NCI-H460 (cell line): ENCODE results near the gene PALD1. TPM values are rescaled to one million over a fixed set of nuclear protein-coding genes. Genes with fewer than 3 reads are reported as not detected.

Experiments used
- DNase-seq: peaks from one replicate; pipeline ENCODE4 v3.0.0-alpha.2; 2016; ENCODE audit warnings: low read depth; ENCODE audit errors: extremely low read depth
- polyA plus RNA-seq: library from polyadenylated mRNA; depleted of rRNA; stranded (reverse); fragments of >200 nt; gene quantifications from 2 replicates; pipeline ENCODE4 v1.2.3, GENCODE V29; 2014; cell fraction: nucleus; rRNA removed
- total RNA-seq: library from RNA; depleted of rRNA; stranded (reverse); fragments of >200 nt; shearing (Covaris generic); gene quantifications from 2 replicates; pipeline ENCODE4 v1.2.3, GENCODE V29; 2014; rRNA removed

The PALD1 gene
- total RNA-seq, result 6.2 and 6.6 TPM in 2 replicates
- 12.6 and 25.3 TPM in 2 replicates for polyA plus RNA-seq

DNA sequence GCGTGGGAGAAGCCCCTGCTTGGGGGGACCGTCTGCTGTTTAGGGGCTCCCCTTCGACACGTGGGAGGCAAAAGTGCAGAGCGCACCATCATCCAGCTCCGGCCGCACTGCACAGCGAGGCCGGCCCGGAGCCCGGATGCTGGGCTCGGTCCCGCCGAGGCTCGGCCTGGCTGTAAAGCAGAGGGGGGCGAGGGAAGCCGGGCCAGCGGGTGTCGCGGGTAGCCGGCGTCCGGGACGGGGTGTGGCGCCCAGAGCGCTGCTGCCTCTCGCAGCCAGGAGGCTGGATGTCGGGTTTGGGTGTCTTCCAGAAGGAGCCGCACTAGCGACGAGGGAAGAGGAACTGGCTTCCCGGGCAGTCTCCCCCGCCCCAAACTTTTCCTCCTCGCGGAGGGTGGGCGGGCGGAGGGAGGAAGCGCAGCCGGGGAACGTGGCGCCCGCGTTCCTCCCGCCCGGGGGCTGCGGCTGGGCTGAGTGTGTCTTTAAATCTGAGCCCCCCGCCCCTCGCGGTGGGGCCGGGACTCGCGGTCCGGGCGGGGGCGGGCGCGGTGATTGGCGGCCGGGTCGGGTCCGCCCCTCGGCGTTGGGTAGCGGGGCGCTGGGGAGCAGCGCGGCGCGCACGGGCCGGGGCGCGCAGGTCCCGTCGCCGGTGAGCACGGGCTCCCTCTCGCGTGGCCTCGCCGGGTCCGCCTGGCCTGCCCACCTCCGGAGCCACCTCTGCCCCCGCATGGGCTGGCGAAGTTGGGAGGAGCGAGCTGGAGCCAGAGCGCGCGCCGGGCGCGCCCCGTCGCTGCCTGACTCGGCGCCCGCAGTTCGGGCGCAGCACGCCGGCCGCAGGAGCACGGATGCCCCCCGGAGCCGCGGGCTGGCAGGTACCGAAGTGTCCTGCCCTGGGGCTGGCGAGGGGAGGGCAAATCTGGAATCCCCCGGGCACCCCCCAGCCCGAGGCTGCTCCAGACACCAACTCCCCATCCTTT lies at the start of gene PALD1:
Gene PALD1, plus strand, starts transcription at position 577 of the 974 bp plus-strand sequence. CDS start 47,185 bp downstream, outside the sequence.
- DNase-seq, result peak; percentile 48

DNA sequence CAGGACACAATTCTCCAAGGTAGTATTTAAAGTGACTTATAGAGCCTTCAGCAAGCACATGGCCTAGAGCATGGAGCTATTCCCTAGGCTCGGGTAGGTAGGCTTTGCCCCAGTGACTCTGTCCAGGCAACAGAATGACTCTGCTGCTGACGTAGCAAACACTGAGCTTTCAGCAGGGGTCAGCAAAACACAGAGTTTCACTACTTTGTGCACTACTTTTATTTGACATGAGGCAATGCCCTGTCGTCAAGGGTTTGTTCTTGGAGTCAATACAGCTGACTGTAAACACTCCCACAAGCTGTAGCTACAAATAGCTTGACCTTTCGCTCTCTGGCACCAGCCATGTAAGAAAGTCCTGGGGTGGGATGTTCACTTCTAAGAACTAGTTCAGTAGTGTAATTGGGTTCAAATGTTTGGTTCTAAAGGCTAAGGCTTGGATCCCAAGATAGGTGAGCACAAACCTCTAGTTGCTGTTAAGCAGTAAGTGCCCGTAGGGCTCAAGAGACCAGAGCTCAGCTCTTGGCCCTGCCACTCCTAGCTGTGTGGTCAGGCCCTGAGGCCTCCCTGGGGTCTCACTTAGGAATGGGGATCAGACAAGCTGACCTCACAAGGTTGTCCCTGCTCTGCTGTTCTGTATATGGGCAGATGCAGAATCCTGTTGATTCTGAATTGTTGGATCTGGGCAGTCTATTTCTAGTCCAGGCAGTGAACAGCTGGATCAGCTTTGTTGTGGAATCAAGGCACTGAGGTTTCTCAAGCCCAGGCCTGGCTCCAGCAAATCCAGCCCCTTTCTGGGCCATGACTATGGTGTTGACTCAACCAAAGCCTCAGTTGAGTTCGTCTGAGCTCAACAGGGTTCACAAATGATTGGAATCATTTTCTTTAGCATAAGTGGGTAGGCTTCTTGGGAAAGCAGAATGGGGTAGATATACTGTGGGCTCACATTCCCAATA lies 47.8 kb upstream of the PALD1 start:
- no peak for DNase-seq

DNA sequence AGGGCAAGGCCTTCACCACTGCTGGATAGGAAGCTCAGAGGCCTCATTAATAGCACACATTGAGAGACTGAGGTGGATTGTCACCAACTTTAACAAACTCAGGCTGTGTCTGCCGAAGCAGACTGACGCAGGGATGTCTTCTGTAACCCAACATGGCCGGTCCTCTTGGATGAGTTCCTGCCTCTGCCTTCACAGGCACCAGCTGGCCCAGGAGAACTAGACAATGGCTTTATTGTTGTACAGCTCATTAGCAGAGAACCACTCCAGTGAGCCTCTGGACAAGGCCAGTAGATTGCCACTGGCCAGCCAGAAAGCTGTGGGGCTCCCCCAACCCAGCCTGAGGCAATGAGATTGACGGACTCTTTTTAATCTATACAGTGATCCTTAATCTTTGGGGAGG lies 46.5 kb upstream of the PALD1 start:
- DNase-seq, result no peak

DNA sequence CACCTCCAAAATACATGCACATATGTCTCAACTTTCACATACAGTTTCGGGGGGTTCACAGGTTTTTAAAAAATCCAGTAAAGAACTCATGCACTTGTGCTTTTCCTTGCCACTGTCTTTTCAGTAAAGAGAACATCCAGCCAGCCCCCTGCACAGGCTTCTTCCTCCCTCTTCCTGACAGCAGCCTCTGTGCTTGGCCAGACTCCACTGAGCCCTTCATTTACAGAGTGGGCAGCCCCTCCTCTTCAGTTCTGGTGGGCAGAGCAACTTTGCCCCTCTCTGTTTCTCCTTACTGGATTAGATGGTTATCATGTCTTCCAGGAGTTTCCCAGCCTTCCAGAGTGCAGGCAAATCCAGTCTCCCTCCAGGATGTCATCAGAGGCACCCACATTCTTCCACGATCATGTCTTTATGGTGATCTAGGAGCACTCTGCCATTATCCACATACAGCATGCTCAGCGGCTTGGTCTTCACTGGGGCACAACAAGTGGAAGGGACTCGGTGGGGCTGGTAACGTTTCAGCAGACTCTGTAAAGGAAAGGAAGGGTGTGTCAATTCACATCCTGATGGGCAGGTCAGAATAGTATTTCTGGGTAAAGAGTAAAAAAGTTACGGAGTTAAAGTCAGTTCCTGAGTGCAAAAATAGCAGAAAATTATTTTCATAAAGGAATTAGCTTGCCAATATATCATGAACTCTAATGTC lies 45.9 kb upstream of the PALD1 start:
- DNase-seq, result no peak

DNA sequence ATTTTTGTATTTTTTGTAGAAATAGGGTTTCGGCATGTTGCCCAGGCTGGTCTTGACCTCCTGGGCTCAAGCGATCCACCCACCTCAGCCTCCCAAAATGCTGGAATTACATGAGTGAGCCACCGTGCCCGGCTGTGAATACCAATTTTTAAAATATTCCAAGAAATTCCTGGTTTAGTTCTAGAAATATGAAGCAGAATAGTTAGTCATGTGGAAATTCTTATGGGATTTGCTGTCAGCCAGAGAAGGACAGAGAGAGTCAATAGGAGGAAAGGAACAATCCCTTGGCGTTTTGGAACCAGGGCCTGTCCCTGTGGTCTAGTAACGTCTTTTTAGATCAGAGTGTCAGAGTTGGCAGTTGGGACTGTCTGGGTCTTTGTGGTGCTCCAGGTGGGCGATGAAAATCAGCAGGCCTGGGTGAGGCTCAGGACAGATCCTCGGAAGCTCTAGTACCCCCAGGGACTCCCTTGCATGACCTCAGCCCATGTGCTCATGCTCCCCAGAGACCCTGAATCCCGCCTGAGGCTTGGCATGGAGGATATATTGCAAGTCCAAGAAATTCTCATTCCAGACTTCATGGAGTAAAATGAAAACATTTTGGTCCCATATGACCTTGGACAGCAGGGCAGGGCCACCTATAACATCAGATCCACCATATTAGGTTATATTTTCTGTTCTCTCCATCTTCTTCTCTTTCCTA lies 44.8 kb upstream of the PALD1 start:
- no peak for DNase-seq

DNA sequence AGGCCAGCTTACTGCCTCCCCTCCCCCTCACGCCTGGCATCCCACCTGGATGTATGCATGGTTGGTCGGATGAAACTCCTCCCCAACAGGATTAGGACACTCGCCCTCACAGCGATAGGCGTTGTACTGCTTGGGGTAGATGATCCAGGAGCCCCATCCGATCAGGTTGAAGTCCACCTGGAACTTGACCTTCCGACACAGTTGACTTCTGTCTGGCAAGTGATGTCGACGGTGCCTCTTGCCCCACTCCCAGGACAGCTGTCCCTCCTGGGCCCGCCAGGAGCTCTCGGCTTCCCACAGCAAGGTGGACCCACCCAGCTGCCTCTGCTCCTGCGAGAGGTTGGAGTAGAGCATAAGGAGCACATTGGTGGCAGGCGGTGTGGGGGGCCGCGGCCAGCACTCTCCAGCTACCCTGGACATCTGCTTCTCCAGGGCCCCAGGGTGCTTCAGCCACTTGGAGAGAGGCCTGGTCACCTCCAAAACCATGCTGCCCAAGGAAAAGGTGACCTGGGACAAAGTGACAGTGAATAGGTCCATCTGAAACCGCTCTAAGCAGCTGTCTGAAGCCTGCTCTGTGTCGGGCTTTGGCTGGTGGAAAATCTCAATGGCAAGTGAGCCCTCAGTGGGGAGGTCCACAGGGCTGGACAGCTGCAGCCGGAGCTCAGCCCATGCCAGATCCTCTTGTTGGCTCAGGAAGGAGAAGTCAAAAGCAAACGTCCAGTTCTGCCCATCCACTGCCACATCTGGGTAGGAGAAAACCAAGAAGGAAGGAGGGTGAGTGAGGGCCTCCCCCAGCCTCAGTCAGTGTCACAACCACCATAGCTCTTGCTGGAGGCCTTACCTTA lies 43.1 kb upstream of the PALD1 start:
- DNase-seq, result no peak

DNA sequence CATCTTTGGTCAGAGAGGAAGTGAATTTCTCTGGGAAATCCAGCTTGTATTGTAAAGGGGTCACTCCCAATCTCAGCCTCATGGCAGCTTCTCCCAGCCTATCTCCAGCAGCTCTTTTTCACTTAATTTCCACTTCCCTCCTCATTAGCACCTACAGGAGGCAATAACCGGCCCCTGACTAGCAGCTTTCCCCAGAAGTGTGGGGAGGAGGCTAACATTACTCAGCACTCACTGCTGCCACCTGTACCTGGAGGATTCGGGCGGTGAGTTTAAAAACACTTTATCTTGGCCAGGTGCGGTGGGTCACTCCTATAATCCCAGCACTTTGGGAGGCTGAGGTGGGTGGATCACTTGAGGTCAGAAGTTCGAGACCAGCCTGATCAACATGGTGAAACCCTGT lies 40.8 kb upstream of the PALD1 start:
- DNase-seq, result no peak

GRCh38 chr10:70440296-70441160 lies 38.0 kb upstream of the PALD1 start:
- no peak for DNase-seq

GRCh38 chr10:70441161-70441894 lies 37.2 kb upstream of the PALD1 start, which contains the start of gene NODAL:
NODAL (minus strand) TSS chr10:70441681; CDS start chr10:70441667, 14 bp downstream.
- DNase-seq, result no peak

DNA sequence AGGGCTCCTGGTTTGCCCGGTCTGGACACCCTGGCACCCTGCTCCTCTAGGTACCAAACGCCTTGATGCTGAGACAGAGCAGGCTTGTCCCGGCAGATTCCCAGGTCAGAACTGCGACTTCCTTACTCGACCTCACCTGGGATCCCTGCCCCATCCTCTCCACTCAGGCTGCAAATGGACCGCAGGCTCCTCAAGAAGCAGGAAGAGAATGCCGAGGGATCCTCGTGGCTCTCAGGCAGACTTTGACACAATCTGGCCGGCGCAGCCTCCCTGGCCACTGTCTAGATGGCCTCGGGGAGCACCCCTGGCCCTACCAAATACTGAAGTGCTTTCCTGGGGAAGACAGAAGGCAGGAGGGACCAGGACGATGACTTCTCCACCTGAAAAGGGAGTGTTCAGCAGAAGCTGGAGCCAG lies 36.7 kb upstream of the PALD1 start:
- no peak for DNase-seq

DNA sequence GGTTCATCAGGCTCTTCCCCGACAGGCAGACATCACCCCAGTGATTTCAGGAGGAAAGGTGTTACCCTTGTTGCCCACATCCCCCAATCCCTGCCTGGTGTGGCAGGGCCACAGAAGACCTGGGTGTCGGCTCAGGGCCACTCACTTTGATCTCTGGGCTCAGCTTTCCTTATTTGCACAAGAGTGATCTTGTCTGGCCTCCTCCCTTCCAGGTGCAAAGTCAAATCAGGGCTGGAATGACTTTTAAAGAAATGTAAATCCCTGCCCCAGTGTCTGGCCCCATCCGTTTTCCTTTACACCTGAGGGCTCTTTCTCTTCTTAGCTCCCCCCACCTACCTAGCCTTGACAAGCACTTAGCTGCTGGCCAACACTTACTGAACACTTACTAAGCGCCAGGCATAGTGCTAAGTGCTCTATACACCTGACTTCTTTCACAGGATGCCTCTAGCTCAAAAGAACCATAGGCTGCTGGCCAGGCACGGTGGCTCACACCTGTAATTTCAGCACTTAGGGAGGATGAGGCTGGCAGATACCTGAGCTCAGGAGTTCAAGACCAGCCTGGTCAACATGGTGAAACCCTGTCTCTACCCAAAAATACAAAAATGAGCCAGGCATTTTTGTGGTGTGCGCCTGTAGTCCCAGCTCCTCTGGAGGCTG lies 36.1 kb upstream of the PALD1 start:
- no peak for DNase-seq

DNA sequence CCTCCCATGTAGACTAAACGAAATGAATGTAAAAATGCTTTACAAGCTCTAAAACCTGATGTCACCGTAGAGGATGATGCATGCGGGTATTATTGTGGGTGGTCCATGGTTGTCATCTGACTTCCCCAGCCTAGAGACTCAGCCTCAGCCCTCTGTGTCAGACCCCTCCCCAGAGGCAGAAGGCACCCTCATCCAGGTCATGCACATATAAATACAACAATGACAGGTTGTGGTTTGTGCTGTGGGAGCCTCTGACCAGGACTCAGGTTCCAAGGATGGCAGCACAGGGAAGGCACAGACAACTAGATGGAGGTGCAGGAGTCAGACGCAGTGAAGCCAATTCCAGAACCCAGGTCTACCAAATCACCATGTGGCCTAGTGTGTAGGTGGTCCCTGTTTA lies 33.8 kb upstream of the PALD1 start:
- no peak for DNase-seq

- no peak for DNase-seq
Observed at GRCh38 chr10:70445718-70446657, 32.6 kb upstream of the PALD1 start.

- DNase-seq, result no peak
Observed at GRCh38 chr10:70448236-70448635, 30.3 kb upstream of the PALD1 start.

GRCh38 chr10:70455213-70455630 lies 23.3 kb upstream of the PALD1 start:
- DNase-seq, result no peak
